Endothelial cell of umbilical vein (primary cell): ENCODE measurements around the gene USP28.

Experiments
- EZH2 ChIP-seq: IDR thresholded peaks from 2 replicates; pipeline ENCODE4 v1.6.1; 2012; ENCODE audit warnings: borderline replicate concordance, low read depth, mild to moderate bottlenecking, moderate library complexity, low read length, inconsistent platforms; ENCODE audit not compliant: severe bottlenecking
- POLR2A ChIP-seq: IDR thresholded peaks from 2 replicates; pipeline ENCODE4 v1.6.1; 2012; ENCODE audit warnings: low read depth, mild to moderate bottlenecking, control low read depth, low read length
- POLR2AphosphoS5 ChIP-seq: IDR thresholded peaks from 2 replicates; pipeline ENCODE4 v1.6.1; 2012; ENCODE audit warnings: low read depth, mild to moderate bottlenecking, control low read depth, low read length, moderate library complexity; ENCODE audit not compliant: insufficient read depth
- TF ChIP-seq, protein P1 (sequence below), 2 donors: IDR thresholded peaks; 1 replicate in 1 of 2; 2 replicates in 1 of 2; pipeline ENCODE4 v1.5.1; 2011; ENCODE audit warnings: low read length in 2 of 2, mild to moderate bottlenecking in 2 of 2, moderate library complexity in 2 of 2, control low read depth in 1 of 2, inconsistent platforms in 1 of 2, low read depth in 1 of 2; ENCODE audit not compliant: insufficient read depth in 1 of 2; ENCODE audit errors: extremely low read depth in 1 of 2

DNA sequence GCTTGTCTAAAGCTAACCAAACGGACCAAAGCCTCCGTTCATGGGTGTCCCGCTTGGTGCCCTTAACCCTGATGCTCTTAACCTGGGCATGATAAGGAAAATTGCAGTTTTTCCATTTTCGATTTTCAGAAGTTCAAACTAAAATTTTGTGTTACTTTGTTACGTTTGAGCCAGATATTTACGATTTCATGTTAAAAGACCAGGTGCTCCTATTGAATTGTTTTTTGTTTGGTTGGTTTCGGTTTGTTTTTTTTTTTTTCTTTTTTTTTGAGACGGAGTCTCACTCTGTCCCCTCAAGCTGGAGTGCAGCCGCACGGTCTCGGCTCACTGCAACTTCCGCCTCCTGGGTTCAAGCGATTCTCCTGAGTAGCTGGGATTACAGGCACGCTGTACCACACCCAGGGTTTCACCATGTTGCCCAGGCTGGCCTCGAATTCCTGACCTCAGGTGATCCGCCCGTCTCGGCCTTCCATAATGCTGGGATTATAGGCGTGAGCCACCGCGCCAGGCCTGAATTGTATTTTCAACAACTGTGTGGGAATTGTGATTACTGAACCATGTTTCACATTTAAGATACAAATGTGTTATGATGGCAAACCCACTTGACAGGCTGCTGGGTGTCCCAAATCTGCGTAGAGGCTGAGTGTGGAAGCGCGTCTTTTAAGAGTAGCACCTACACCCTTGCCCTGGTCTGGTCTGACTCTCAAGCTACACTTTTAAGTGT, 864 bp upstream of the USP28 start:
- TF ChIP-seq POLR2A (no peak), POLR2AphosphoS5 (no peak), EZH2 (no peak)
- TF ChIP-seq, protein P1, sequence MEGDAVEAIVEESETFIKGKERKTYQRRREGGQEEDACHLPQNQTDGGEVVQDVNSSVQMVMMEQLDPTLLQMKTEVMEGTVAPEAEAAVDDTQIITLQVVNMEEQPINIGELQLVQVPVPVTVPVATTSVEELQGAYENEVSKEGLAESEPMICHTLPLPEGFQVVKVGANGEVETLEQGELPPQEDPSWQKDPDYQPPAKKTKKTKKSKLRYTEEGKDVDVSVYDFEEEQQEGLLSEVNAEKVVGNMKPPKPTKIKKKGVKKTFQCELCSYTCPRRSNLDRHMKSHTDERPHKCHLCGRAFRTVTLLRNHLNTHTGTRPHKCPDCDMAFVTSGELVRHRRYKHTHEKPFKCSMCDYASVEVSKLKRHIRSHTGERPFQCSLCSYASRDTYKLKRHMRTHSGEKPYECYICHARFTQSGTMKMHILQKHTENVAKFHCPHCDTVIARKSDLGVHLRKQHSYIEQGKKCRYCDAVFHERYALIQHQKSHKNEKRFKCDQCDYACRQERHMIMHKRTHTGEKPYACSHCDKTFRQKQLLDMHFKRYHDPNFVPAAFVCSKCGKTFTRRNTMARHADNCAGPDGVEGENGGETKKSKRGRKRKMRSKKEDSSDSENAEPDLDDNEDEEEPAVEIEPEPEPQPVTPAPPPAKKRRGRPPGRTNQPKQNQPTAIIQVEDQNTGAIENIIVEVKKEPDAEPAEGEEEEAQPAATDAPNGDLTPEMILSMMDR (IDR thresholded peaks at IDR 0.05; ENCODE audit: extremely low read depth in 1 of 2, insufficient read depth in 1 of 2, low read depth in 1 of 2, low read length in 2 of 2) = no peak
